HTERT RPE-1 (cell line): ENCODE results near the gene C12orf76.
"Not testable (repeated sequence)": the region's sequence is repeated elsewhere in the genome, so short reads cannot be mapped to it uniquely, and the experiment has no call there.

Experiments used
- in situ Hi-C: fragments of 300-500 bp; cut with MboI; formaldehyde crosslinking; loops from 4 replicates; pipeline ENCODE4 v1.14.3; 2020; ENCODE audit warnings: low sequenced_read_pairs

C12orf76 gene

GRCh38 chr12:110067531-110067930 lies 19.2 kb upstream of the C12orf76 start:
- in situ Hi-C loops = no loop called here

- in situ Hi-C loops = no loop called here
Measured at GRCh38 chr12:110065540-110065939, 17.2 kb upstream of the C12orf76 start.

GRCh38 chr12:110062241-110062640 lies 13.9 kb upstream of the C12orf76 start:
- in situ Hi-C loops = no loop called here

GRCh38 chr12:110059651-110060000 lies 11.3 kb upstream of the C12orf76 start:
- in situ Hi-C loops = no loop called here

GRCh38 chr12:110058875-110059615 lies 10.7 kb upstream of the C12orf76 start:
- in situ Hi-C loops = no loop called here

- in situ Hi-C loops = not testable (repeated sequence)
Measured at GRCh38 chr12:110056643-110057042, 8.3 kb upstream of the C12orf76 start.

GRCh38 chr12:110055375-110056352 lies 7.3 kb upstream of the C12orf76 start:
- in situ Hi-C loops = not testable (repeated sequence)

GRCh38 chr12:110050927-110051326 lies 2.6 kb upstream of the C12orf76 start:
- in situ Hi-C loops = no loop called here

- in situ Hi-C loops = not testable (repeated sequence)
Measured at GRCh38 chr12:110049666-110050065, 1.3 kb upstream of the C12orf76 start.

GRCh38 chr12:110049034-110049433 lies 712 bp upstream of the C12orf76 start:
- in situ Hi-C loops = not testable (repeated sequence)

- in situ Hi-C loops = no loop called here
Measured at GRCh38 chr12:110047297-110047940, 903 bp downstream of the C12orf76 start.

- in situ Hi-C loops = no loop called here
Measured at GRCh38 chr12:110046451-110047187, 1.7 kb downstream of the C12orf76 start.

- in situ Hi-C loops = no loop called here
Measured at GRCh38 chr12:110042264-110042663, 6.1 kb downstream of the C12orf76 start.

GRCh38 chr12:110039085-110039807 lies 9.1 kb downstream of the C12orf76 start:
- in situ Hi-C loops = no loop called here

GRCh38 chr12:110038741-110039084 lies 9.6 kb downstream of the C12orf76 start:
- in situ Hi-C loops = no loop called here

GRCh38 chr12:110037315-110037714 lies 11.0 kb downstream of the C12orf76 start:
- in situ Hi-C loops = no loop called here

- in situ Hi-C loops = no loop called here
Measured at GRCh38 chr12:110035534-110036104, 12.7 kb downstream of the C12orf76 start.

GRCh38 chr12:110033888-110034287 lies 14.4 kb downstream of the C12orf76 start:
- in situ Hi-C loops = no loop called here

GRCh38 chr12:110029290-110029815 lies 19.0 kb downstream of the C12orf76 start:
- in situ Hi-C loops = no loop called here

- in situ Hi-C loops = no loop called here
Measured at GRCh38 chr12:110028323-110028722, 20.0 kb downstream of the C12orf76 start.
